ENCODE results near the gene INPP5E. TPM values are rescaled to one million over a fixed set of nuclear protein-coding genes. Genes with fewer than 3 reads are reported as not detected.

The INPP5E gene
- total RNA-seq, 4 donors from 2014 or later = 10.0 to 17.8 (median 12.1) TPM

- DNase-seq (ENCODE audit: low spot score in 2 of 2) = no peak
- intact Hi-C loops (cut with DNase I; ENCODE audit: low total_unique reads) = no loop called here
- 92 to 97% methylated on average over 19 of the region's 19 CpGs for WGBS, 2 donors
- TF ChIP-seq POLR2A (IDR thresholded peaks at IDR 0.05) = no peak
- TF ChIP-seq, protein P1, sequence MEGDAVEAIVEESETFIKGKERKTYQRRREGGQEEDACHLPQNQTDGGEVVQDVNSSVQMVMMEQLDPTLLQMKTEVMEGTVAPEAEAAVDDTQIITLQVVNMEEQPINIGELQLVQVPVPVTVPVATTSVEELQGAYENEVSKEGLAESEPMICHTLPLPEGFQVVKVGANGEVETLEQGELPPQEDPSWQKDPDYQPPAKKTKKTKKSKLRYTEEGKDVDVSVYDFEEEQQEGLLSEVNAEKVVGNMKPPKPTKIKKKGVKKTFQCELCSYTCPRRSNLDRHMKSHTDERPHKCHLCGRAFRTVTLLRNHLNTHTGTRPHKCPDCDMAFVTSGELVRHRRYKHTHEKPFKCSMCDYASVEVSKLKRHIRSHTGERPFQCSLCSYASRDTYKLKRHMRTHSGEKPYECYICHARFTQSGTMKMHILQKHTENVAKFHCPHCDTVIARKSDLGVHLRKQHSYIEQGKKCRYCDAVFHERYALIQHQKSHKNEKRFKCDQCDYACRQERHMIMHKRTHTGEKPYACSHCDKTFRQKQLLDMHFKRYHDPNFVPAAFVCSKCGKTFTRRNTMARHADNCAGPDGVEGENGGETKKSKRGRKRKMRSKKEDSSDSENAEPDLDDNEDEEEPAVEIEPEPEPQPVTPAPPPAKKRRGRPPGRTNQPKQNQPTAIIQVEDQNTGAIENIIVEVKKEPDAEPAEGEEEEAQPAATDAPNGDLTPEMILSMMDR (IDR thresholded peaks at IDR 0.05) = no peak
- H3K4me3 ChIP-seq (ENCODE audit: low read depth, poor library complexity, severe bottlenecking) = no peak overlapping the region
Measured at GRCh38 chr9:136387217-136387616, 52.4 kb downstream of the INPP5E start.

DNA sequence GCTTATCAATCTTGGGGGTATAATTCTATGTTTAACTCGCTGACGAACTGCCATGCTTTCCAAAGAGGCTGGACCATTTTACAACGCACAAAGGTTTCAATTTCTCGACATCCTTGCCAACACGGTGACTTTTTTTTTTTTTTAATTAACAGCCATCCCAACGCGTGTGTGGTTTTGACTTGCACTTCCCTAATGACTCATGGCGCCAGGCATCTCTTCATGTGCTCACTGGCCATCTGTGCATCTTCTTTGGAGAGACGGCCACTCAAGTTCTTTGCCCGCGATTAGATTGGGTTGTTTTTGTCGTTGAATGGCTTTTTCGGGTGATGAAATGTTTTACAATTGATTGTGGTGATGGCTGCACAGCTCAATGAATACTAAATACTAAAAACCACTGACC, 53.6 kb downstream of the INPP5E start:
- TF ChIP-seq, protein P1 (IDR thresholded peaks at IDR 0.05) = no peak
- TF ChIP-seq POLR2A (IDR thresholded peaks at IDR 0.05) = no peak
- intact Hi-C loops (cut with DNase I; ENCODE audit: low total_unique reads) = no loop called here
- WGBS, 2 donors = 87 to 91% methylated on average over 13 of the region's 13 CpGs
- H3K4me3 ChIP-seq (ENCODE audit: low read depth, poor library complexity, severe bottlenecking) = no peak overlapping the region
- DNase-seq (ENCODE audit: low spot score in 2 of 2) = no peak

- WGBS, 2 donors = 92 to 94% methylated on average over 11 of the region's 11 CpGs
- DNase-seq (ENCODE audit: low spot score in 2 of 2) = no peak
- TF ChIP-seq POLR2A (IDR thresholded peaks at IDR 0.05) = no peak
- TF ChIP-seq, protein P1 (IDR thresholded peaks at IDR 0.05) = no peak
- H3K4me3 ChIP-seq (ENCODE audit: low read depth, poor library complexity, severe bottlenecking) = no peak overlapping the region
- intact Hi-C loops (cut with DNase I; ENCODE audit: low total_unique reads) = no loop called here
Measured at GRCh38 chr9:136385015-136385414, 54.6 kb downstream of the INPP5E start.

DNA sequence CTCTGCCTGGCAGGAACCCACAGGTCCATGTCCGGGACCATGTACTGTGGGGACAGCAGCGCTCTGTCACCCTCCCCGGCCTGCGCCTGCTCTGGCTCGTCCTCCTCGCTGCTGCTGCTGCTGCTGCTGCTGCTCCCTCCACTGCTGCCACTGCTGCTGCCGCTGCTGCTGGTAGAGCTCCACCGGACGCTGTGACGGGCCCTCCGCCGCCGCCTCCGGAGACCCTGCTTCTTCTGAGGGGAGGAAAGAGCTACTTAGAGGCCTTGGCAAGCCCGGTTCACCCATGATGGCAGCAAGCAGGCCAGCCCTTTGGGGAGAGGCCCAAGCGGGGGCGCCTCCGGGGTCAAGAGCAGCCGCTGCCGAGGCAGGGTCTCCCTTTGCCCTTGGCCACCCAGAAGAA, 56.2 kb downstream of the INPP5E start:
- intact Hi-C loops (cut with DNase I; ENCODE audit: low total_unique reads) = no loop called here
- 96 to 97% methylated on average over 16 to 20 of the region's 20 CpGs for WGBS, 2 donors
- no peak overlapping the region for H3K4me3 ChIP-seq (ENCODE audit: low read depth, poor library complexity, severe bottlenecking)
- no peak for TF ChIP-seq POLR2A (IDR thresholded peaks at IDR 0.05)
- TF ChIP-seq, protein P1 (IDR thresholded peaks at IDR 0.05) = no peak
- no peak for DNase-seq (ENCODE audit: low spot score in 2 of 2)

- 77 to 82% methylated on average over 10 to 15 of the region's 25 CpGs for WGBS, 2 donors
- TF ChIP-seq POLR2A (IDR thresholded peaks at IDR 0.05) = no peak
- TF ChIP-seq, protein P1 (IDR thresholded peaks at IDR 0.05) = no peak
- DNase-seq (ENCODE audit: low spot score in 2 of 2) = no peak
- intact Hi-C loops (cut with DNase I; ENCODE audit: low total_unique reads) = no loop called here
- H3K4me3 ChIP-seq (ENCODE audit: low read depth, poor library complexity, severe bottlenecking) = no peak overlapping the region
Measured at GRCh38 chr9:136381966-136382513, 57.6 kb downstream of the INPP5E start.

- H3K4me3 ChIP-seq (ENCODE audit: low read depth, poor library complexity, severe bottlenecking) = no peak overlapping the region
- TF ChIP-seq, protein P1 (IDR thresholded peaks at IDR 0.05) = no peak
- no peak for TF ChIP-seq POLR2A (IDR thresholded peaks at IDR 0.05)
- 55 to 70% methylated on average over 8 to 9 of the region's 9 CpGs for WGBS, 2 donors
- DNase-seq (ENCODE audit: low spot score in 2 of 2) = no peak
- intact Hi-C loops (cut with DNase I; ENCODE audit: low total_unique reads) = no loop called here
Measured at GRCh38 chr9:136381311-136381710, 58.3 kb downstream of the INPP5E start.

Data from lower leg skin (tissue), 4 donors.